Coronary artery (tissue), 2 donors: Measurements from ENCODE around the gene SLC49A4.

Experiments used
- DNase-seq: peaks from one replicate; pipeline ENCODE4 v3.0.0-alpha.2; 2017; ENCODE audit warnings: low spot score
- H3K27ac ChIP-seq, 2 donors: fragments of 200-600 bp; sonication (generic); one replicate each; pipeline ENCODE4 v1.5.1; 2016 to 2019
- H3K4me3 ChIP-seq: fragments of 200-600 bp; sonication (generic); 2 replicates; pipeline ENCODE4 v1.5.1; 2016; ENCODE audit warnings: mild to moderate bottlenecking, moderate library complexity
- TF ChIP-seq, protein P1 (sequence below): fragments of 200-600 bp; sonication (generic); IDR thresholded peaks from one replicate; pipeline ENCODE4 v1.5.1; 2019; ENCODE audit warnings: antibody characterized with exemption

SLC49A4 gene

DNA sequence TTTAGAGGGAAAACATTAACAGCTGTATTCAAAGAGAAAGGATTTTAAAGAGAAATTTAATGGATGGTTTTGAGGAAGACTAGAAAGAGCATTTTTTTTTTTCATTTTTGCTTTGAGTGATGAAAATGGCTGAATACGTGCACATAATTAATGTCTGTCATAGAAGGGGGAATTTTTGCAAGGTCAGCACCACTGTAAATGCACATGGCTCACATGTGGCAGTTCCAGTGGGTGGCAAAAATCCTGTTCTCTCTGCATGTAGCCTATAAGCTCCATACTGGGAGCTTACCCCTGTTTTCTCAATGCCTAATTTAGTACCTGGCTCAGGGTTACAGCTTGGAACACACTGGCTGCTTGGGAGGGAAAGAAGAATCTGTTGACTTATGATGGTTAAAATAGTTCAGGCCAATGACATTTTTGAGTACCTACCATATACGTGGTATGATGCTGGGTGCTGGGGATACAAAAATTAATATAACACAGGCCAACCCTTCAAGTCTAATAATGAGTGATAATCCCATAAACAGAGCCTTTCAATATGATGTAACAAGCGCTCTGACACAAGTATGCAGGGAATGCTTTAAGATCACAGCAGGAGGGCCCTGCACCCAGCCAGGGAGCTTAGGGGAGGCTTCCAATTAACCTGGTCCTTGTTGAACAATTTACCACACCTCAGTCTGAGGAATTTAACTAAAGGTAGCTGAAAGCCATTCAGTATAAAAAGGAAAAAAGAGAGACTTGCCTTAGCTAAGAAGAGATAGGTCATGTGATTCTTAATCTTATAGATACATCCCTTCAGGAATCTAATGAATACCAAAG, 34.2 kb upstream of the SLC49A4 start:
- TF ChIP-seq, protein P1, sequence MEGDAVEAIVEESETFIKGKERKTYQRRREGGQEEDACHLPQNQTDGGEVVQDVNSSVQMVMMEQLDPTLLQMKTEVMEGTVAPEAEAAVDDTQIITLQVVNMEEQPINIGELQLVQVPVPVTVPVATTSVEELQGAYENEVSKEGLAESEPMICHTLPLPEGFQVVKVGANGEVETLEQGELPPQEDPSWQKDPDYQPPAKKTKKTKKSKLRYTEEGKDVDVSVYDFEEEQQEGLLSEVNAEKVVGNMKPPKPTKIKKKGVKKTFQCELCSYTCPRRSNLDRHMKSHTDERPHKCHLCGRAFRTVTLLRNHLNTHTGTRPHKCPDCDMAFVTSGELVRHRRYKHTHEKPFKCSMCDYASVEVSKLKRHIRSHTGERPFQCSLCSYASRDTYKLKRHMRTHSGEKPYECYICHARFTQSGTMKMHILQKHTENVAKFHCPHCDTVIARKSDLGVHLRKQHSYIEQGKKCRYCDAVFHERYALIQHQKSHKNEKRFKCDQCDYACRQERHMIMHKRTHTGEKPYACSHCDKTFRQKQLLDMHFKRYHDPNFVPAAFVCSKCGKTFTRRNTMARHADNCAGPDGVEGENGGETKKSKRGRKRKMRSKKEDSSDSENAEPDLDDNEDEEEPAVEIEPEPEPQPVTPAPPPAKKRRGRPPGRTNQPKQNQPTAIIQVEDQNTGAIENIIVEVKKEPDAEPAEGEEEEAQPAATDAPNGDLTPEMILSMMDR: no peak
- no peak overlapping the region for H3K27ac ChIP-seq
- no peak for DNase-seq
- H3K4me3 ChIP-seq: no peak overlapping the region

DNA sequence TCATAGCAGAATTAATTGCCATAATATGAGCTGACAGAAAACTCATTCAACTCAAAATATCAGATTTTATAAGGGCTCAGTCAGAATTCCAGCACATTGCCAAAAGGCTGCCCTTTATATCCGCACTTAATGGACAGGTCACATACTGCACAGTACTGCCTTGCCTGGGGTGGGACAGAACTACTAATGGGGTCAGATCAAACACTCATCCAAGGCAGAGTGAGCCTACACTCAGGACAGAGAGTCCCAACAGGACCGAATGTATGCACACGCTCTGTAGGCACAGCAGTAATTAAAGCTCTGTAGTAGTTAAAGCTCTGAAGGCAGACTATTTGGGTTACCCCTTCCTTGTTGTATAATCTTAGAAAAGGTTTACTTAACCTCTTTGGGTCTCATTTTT, 28.4 kb upstream of the SLC49A4 start:
- Histone ChIP-seq H3K27ac (no peak overlapping the region), H3K4me3 (no peak overlapping the region)
- TF ChIP-seq, protein P1: no peak
- DNase-seq: no peak

DNA sequence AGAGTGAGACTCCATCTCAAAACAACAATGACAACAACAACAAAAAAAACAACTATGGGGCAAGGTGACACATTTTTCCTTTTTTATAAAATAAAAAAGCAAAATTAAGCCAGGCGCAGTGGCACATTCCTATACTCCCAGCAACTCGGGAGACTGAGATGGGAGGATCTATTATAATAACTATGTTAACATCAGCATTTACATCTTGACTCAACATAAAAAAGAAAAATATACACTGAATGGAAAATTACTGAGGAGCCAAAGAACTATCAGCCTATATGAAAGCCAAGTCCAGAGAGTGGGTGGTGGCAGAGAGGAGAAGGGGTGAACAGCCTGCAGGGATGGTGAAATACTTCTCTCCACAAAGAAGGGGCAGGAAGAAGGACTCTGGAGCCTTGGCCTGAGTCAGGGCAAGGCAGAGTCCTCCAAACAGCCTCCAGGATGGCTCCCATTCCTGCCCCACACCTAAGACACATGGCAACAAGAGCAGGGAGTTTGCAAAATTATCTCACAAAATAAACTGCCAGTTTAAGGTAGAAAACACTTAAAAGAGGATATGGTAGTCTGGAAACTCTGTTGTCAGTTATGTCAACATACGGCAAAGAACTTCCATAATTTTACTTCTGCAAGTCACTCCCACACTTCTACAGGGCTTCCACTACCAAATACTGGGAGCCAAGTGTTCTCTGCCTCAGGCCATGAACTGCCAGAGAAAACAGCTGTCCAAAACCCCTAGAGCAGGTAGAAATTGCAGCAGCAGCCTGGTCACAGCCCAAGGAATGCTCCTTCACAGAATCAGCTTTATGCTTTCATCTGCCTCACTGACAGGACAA, 27.1 kb upstream of the SLC49A4 start:
- H3K4me3 ChIP-seq: no peak overlapping the region
- TF ChIP-seq, protein P1: no peak
- peak overlapping the region in 1 of 2 donors; percentile 69 for H3K27ac ChIP-seq
- DNase-seq: no peak

DNA sequence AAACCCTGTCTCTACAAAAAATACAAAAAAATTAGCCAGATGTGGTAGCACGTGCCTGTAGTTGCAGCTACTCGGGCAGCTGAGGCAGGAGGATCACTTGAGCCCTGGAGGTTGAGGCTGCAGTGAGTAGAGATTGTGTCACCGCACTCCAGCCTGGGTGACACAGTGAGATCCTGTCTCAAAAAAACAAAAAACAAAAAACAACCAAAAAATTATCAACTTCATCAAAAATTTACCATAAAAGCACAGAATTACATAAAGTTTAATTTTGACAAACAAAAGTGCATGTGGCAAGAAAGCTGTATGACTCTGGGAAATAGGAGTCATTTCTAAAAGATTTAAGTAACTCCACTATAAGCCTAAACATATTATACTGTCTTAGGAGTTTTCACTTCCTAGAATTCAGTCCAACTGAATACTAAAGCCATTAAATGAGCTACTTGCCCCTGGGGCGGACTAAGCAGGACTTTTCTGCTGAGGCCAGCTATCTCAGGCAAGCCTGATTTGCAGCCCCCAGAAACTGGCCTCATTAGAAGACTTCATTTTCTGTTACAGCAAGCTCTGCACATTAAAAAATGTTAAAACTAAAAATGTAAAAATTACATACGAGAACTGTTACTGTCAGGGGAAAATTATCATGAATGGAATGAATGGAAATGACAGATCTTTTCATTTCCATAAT, 24.2 kb upstream of the SLC49A4 start:
- Histone ChIP-seq H3K27ac (peak overlapping the region in 1 of 2 donors; percentile 68), H3K4me3 (no peak overlapping the region)
- TF ChIP-seq, protein P1: no peak
- DNase-seq: no peak

DNA sequence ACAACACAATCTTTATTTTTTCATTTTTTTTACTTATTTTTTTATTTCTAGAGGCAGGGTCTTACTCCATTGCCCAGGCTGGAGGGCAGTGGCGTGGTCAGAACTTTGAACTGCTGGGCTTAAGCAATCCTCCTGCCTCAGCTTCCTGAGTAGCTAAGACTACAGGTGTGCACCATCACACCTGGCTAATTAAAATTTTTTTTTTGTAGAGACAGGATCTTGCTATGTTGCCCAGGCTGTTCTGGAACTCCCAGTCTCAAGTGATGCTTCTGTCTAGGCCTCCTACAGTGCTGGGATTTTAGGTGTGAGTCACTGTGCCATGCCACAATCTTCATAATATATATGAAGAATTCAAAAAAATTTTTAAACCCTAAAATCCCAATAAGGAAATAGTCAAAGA, 22.0 kb upstream of the SLC49A4 start:
- H3K4me3 ChIP-seq: no peak overlapping the region
- no peak for DNase-seq
- no peak overlapping the region for H3K27ac ChIP-seq
- TF ChIP-seq, protein P1: no peak

DNA sequence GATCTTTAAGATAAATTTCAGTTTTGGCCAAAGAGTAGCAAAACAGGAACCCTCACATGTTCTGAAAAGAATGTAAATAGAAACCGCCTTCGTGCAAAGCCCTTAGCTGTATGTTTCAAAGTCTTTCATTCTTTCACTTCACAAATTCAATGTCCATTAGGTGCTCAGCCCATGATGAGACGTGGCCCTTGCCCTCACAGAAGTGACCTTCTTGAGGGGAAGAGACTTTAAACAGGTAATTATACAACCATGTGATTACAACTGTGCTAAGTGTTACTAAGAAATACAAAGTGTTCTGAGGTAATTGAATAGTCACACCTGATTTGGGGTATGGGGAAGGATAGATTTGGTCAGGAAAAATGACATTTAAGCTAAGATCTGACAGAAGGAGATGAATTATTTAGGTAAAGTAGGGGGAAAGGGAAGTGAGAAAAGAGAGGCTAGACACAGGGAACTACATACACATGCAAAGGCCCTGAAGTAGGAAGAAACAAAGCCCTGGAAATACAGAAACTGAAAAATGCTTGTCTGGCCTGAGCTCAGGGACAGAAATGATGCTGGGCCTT, 20.8 kb upstream of the SLC49A4 start:
- Histone ChIP-seq H3K27ac (peak overlapping the region in 1 of 2 donors; percentile 44), H3K4me3 (no peak overlapping the region)
- no peak for DNase-seq
- TF ChIP-seq, protein P1: no peak
